ENCODE measurements around the gene SEBOX. TPM values are rescaled to one million over a fixed set of nuclear protein-coding genes. Genes with fewer than 3 reads are reported as not detected.

SEBOX gene
- polyA plus RNA-seq, 4 donors: not detected

DNA sequence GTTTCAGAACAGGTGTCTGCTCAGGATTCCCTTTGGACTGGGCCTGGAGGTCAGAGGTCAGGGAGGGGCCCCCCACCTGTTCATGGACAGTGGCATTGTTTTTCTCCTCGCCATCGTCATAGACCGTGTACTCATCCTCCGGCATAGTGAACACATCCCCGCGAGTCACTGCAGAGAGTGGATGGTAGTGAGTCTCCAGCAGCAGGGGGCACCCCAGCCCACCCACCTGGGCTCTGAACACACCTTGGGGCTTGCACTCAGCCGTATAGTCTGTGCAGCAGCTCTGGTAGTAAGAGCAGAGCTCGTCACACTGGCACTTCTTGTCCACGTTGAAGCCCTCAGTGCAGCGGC, 4.7 kb upstream of the SEBOX start:
- DNase-seq (ENCODE audit: low read depth in 4 of 4, low spot score in 3 of 4): no peak

DNA sequence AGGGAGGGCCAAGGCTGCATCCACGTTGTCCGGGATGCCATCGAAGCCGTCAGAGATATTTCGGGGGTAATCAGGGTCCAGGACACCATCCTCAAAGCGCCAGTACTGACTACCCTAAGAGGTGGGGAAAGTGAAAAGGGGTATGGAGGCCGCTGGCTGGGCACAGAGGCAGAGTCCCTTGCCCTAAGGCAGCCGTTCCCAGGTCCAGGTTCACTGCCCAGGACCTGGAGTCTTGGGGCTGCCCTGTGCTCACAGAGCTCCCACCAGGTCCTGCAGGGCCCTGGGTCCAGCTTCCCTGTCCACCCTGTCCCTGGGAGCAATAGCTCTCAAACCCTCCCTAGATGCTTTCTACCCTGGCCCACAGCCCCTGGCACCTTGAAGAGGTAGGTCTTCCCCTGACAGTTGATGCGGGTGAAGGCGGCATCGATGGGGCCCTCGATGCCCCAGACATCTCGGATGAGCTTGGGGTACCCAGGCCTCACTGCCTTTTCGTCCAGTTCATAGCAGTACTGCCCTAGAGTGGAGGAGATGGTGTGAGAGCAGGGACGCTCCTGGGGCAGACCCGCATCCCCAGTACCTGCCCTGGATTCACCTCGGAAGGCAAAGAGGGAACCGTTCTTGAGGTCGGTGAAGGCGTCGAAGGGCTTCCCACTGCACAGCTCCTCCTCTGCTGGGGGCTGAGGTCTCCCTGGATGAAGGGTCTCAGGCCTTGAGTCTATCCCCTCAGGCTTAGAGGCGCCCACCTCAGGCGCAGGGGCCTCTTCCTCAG, 4.1 kb upstream of the SEBOX start:
- no peak for DNase-seq (ENCODE audit: low read depth in 4 of 4, low spot score in 3 of 4)

DNA sequence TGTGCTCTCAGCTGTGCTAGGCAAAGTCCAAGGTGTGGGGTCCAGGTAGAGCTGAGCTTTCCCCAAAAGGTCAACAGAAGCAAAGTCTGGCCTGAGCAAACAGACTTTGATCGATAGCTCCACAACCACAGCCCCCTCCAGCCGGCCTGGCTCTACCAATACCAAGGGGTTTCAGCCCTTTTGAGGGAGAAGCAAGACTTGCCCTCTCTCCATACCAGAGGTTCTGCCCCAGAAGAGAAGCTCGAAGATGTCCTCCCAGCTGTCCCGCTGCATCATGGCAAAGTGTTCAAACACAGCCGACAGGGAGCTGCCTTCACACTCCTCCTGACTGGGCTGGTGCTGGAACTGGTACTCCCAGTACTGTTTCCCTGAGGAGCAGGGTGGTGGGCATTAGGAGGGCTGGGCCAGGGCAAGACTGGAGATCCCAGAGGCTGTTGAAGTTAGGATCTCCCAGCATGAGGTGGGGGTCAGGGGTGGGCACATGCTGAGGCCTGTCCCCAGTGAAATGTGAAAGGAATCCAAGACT, 3.4 kb upstream of the SEBOX start:
- no peak for DNase-seq (ENCODE audit: low read depth in 4 of 4, low spot score in 3 of 4)

DNA sequence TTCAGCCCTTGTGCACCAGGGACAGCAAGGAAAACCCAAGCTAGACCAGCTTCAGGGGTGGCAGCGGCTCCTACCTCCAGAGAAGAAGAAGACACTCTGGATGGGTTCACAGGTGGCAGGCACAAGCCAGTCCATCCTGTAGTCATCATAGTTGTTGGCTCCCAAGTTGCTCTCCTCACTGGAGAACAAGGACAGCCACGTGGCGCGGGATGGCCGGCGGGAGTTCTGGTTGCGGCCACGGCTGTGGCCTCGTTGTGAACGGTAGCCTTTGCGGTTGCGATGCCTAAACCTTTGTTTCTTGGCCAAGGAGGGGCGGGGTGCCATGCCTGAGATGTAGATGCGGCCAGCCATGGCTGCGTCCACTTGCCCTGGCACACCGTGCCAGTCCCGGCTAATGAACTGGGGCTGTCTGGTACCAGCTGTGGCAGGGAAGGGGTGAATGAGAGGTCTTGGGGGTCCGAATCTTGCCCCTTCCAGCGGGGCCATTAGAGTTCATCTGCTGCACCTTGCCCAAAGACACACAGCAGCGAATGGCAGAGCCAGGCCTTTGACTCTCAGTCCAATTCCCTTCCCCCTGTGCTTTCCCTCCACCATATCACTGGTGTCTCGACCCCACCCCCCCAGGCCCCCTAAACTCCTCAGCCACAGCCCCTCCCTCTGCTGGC, 2.8 kb upstream of the SEBOX start:
- DNase-seq (ENCODE audit: low read depth in 4 of 4, low spot score in 3 of 4): no peak

DNA sequence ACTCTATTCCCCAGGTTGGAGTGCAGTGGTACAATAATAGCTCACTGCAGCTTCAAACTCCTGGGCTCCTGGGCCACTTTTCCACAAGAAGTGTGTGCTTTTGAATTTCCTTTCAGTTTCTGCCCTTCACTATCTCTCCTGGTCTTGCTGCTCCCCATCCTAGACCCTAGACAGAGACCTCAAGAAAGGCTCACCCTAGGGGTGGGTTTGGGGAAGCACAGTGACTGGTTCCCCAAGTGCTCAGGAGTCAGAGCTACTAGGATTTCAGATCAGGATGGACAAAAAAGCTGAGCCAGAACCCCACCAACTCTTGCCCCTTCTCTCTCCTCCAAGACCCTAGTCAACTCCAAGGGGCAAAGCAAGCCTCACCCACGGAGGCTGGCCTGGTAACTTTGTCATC, 1.6 kb upstream of the SEBOX start:
- no peak for DNase-seq (ENCODE audit: low read depth in 4 of 4, low spot score in 3 of 4)

DNA sequence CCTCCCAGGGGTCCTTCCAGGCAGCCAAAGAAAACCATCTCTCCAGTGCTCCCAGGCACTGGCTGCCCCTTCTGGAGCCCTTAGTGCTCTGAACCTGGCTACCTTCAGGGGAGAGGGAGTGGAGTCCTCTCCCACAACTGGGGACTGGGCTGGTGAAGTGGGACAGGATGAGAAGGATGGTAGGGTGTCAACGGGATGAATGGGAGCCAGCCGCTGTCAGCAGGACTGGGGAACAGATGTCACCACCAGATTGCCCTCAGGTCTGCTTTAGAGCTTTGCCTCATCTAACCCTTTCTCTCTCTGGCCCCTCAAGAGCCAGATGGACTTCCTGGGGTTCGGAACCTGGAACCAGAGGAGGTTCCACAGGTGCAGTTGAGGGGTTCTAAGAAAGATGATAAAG, 488 bp upstream of the SEBOX start:
- no peak for DNase-seq (ENCODE audit: low read depth in 4 of 4, low spot score in 3 of 4)

DNA sequence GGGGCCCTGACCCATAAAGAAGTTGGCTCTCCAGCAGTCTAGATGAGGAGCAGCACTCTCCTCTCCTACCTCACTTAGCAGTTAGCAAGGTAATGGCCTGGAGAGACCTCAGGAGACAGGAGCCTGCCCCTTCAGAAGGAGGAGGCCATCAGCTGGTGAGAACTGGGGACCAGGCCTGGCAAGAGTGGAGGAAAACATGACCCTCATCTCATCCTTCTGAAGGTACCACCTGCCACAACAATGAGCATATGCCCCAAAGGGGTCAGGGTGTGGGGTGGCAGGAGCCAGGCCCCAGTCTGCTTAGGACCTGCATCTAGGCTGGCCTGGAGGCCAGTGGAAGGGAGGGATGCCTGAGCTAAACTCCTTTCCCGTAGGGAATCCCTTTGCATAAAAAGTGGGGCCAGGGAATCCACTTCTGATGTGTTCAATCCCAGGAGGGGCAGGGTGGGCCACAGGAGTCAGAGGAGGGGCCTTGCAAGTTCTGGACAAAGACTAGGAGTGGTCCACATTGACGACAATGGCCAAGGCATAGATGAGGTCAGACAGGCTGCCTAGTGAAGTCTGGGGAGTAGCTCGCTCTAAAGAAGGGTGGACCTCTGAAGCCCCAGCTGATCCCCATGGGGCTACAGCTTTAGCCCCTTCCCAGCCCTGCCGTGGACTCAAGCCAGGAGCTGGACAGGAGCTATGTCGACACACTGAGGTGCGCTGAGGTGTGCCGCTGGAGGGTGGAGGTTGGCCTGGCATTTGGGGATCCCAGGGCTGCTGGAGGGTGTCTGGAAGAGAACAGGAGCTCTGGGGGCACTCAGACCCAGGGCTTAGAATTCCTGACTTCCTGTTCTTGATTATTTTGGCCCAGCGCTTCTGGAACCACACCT, 986 bp downstream of the SEBOX start:
- DNase-seq (ENCODE audit: low read depth in 4 of 4, low spot score in 3 of 4): no peak

DNA sequence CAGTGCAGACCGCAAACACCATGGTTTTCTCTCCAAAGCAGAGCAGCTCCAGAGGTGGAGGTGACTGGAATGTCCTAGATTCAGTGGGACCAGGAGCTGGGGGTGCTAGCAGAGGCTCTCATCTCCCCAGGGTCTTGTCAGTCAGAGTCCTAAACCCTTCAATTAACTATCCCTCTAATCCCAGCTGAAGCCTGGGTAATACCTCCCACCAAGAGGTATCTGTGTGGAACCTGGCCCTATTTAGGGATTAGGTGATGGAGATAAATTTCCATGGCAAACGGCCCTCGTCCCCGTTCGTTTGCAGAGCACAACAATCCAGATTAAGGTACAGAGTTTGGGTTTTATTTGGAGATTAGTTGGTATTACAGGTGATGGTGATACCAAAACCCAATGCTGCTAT, 1.8 kb downstream of the SEBOX start:
- no peak for DNase-seq (ENCODE audit: low read depth in 4 of 4, low spot score in 3 of 4)

DNA sequence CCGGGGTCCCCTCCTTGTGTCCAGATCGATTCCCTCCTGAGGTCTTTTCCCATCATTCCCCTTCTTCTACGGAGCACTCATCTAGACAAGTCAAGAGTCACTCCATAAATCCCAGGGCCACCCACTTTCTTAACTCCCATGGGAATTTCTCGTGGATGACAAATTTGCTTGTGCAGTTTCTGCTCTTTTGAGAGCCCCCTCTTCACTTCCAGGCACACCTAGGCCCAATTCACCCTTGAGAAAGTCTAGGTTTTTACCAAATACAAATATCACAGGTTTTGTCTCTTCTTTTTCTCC, 7.2 kb downstream of the SEBOX start:
- DNase-seq (ENCODE audit: low read depth in 4 of 4, low spot score in 3 of 4): no peak

DNA sequence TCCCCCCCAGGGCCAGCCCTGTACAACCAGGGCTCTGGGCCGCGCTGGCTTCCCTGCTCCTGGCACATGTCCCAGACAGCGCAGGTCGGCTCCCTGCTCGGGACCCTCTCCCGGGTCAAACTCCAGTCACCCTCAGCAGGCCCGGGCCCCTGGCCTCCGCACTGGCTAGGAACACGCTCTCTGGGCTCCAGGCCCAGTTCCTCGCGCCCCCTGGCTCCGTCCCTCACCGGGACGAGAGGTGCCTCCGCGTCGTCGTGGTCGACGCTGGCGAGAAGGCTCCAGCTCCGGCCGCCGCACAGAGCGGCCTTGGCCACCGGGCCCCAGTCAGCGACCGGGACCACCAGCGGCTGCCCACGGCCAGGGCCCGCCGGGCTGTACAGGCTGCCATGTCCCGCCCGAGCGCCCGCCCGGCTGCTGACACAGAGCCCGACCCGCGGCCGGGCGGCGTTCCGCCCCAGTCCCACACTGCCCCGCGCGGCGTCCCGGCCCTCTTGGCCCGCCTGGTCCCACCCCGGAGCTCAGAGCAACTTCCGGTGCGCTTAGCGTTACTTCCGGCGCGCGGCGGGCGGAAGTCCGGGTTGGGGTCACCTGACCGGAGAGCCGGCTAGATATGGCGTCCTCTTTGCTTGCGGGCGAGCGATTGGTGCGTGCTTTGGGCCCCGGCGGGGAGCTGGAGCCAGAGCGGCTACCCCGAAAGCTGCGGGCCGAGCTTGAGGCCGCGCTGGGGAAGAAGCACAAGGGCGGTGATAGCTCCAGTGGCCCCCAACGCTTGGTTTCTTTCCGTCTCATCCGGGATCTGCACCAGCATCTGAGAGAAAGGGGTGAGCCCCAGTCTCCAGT, 7.7 kb downstream of the SEBOX start, which contains the start of gene POLDIP2:
Gene POLDIP2, minus strand, starts transcription at position 467 of the 840 bp plus-strand sequence. Its CDS starts 79 bp downstream, at position 388.
- DNase-seq (ENCODE audit: low read depth in 4 of 4, low spot score in 3 of 4): peak; percentile 83 to 91 (median 88)

DNA sequence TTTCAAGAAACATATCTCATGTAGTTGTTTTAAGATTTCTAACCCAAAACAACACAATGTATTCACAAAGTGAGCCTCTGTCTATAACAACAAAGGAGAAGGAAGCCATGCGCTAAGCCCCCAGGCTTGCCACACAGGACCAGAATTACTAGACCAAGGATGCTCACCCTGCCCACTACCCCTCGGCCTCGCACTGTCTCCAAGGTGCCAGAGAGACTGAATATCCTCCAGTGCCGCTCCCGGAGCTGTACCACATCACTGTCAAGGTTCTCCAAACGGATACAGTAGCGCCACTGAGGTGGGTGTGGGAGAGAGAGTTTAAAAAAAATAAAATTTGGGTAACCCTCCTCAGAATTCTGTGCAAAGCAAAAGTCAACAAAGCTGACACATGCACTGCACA, 14.7 kb downstream of the SEBOX start:
- DNase-seq (ENCODE audit: low read depth in 4 of 4, low spot score in 3 of 4): no peak

DNA sequence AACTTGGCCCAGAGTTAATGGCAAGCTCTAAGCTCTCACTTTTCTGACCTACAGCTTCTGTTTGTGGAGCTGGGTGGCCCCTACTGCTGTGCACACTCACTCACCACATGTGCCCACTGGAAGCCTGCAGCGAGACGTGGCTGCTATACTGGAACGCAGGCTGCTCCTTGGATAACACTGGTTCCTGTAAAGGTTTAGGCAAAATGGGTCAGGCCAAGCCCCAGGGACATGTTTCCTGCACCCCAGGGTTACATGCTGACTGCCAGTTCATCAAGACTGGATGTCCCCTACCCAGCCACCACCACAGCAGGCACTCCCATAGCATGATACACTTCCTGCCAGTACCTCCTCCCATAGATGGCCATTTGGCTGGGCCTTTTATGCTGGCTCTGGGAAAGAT, 16.0 kb downstream of the SEBOX start:
- no peak for DNase-seq (ENCODE audit: low read depth in 4 of 4, low spot score in 3 of 4)

DNA sequence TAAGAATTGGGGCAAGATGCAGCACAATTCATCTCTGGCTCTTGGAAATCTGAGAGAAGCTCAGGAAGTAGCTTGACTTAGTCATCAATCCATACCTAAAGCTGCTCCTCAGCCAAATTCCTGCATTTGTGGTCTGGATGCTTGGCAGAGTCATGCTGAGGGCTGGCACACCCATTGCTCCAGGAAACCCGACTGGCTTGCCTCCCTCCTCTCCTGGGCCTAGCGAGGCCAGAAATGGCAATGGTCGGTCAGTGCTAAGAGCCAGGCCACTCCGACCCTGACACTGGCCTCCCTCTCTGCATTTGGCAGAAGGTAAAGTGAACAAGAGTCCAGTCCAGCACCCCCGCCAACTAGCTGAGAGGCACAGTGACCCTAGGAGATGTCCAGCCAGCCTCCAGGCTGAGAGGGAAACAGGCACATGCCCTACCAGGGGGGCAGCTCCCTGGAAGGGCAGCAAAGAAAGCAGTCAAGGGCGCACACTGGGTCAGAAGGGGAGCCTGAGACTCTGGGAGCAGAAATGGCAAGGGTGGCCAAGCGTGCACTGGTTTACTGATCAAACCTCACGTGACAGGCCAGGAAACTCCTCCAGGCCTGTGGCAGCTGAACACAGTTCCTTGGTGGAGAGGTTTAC, 17.6 kb downstream of the SEBOX start:
- no peak for DNase-seq (ENCODE audit: low read depth in 4 of 4, low spot score in 3 of 4)

DNA sequence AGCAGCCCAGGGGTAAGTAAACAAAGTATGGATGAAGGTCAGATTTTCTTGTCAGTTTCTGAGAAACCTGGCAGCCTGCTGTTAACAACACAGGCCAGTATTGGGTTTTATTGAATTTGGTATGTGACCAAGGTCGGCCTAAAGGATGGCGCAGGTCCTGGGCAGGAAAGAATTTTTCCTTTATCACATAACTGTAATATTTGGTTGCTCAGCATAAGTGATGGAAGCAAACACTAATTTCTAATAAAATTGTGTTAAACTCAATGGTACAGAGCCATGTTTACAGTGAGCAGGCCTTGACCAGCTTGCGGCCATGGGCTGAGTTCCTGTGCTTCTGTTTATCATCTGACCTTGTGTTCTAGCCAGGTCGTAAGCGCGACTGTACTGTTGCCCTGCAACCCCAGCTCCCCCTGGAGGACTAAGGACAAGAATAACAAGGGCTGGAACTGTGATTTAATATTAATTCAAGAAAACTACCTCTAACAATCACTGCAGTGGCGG, 18.2 kb downstream of the SEBOX start:
- DNase-seq (ENCODE audit: low read depth in 4 of 4, low spot score in 3 of 4): no peak

DNA sequence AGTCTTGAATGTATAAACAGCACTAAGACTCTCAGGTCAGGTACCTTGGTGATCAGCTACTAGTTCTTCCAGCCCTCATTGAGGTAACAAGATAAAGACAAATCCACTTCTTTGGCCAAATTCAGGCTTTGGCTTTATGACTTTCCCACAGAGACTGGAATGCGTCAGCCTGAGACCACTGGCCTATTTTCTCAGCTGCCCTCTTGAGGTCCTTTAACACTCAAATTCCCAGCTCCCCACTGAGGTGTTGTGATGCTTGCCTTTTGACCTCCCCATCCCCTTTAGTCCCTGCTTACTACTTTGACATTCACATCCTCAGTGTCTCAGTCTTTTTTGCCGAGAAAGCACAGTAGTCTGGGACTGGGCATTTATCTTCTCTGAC, 18.8 kb downstream of the SEBOX start:
- DNase-seq (ENCODE audit: low read depth in 4 of 4, low spot score in 3 of 4): no peak

DNA sequence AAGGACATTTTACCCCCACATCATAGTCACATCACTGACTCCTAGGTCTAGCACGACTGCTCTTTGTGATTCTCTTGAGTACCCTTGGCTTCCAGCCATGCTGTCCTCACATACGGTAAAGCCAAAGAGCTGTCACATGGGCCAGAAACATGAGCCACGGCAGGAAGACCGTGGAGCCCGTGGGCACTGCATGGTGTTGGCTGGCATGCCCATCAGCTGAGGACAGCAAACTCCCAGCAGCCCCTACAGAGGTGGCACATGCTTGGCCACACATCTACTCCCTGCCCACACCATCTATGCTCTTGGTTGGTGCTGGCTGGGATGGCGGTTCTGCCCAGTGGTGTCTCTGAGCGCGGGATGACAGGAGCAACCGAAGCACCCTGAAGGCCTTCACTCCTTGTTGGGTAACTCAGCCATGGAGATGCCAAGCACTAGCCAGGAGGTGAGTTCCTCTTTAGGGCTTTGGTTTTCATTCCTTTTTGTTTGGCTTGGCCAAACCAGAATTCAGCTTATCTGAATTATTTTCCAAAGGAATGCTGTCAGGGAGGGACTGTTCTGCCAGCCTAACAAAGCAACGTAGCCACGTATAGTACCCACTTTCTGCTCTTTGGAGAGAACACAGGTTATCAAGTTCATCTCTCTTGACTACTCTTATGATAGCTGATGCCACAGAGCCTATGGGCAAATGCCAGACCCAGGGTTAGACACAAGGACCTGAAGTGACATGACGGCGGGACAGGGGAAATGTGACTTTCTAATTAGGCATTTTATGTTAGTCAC, 19.4 kb downstream of the SEBOX start:
- DNase-seq (ENCODE audit: low read depth in 4 of 4, low spot score in 3 of 4): no peak

DNA sequence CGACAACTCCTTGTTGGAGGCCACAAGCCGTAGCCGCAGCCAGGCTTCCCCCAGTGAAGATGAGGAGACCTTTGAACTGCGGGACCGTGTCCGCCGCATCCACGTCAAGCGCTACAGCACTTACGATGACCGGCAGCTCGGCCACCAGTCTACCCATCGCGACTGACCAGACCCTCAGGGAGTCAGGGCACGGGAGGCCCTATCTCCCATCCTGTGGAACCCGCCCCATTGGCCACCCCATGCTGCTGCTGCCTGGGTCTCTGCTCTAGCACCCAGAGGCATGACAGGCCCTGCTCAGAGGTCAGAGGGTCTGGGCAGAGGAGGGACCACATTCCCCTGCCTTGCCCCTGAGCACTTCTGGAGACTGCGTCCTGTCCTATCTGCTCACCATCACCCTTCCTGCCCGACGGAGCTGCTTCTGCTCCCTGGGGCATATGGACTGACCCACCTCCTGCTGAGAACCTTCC, 20.5 kb downstream of the SEBOX start:
- no peak for DNase-seq (ENCODE audit: low read depth in 4 of 4, low spot score in 3 of 4)

DNA sequence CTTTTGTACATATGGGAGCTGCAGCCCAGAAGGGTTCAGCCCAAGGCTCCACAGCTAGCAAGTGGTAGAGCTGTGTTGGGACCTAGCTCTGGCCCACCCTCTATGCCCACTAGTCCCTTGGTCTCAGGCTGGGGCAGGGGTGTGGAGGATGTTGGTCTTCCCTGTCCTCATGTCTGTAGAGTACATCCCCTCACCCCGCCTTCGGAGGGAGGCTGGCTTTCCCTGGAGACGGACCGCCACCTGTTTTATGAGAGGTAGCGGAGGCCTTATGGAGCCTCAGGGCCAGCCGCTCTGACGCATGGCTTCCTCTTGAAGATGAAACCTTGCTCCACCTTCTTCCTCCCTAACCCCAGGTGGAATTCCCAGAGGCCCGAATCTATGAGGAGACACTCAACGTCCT, 21.0 kb downstream of the SEBOX start:
- no peak for DNase-seq (ENCODE audit: low read depth in 4 of 4, low spot score in 3 of 4)

DNA sequence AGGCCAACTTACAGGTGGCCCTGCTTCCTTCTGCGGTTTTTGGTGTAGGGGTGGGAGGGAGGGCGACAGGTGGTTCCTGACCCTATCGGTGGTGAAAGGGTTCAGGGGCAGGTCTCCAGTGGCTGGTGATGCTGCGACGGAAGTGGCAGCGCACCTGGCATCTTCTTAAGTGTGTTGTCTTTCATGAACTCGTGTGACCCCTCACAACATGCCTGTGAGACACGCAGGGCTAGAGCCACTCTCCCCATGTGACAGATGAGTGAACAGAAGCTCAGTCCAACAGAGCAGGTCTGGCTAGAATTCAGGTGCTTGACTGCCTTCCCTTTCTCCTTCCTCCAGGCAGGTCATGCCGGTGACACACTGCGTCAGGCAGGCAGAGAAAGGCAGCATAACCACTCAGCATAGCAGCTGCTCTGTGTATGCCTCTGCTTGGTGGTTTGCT, 21.5 kb downstream of the SEBOX start:
- no peak for DNase-seq (ENCODE audit: low read depth in 4 of 4, low spot score in 3 of 4)
